ENCODE measurements around the gene ST6GALNAC3.

Gene ST6GALNAC3

GRCh38 chr1:76189310-76189709, 114.8 kb downstream of the ST6GALNAC3 start:
- DNase-seq (ENCODE audit: low read depth, low spot score): no peak

GRCh38 chr1:76190749-76191424, 116.3 kb downstream of the ST6GALNAC3 start:
- DNase-seq (ENCODE audit: low read depth, low spot score): no peak

- DNase-seq (ENCODE audit: low read depth, low spot score): no peak
Observed at GRCh38 chr1:76191561-76191960, 117.0 kb downstream of the ST6GALNAC3 start.

- DNase-seq (ENCODE audit: low read depth, low spot score): no peak
Observed at GRCh38 chr1:76198452-76198851, 123.9 kb downstream of the ST6GALNAC3 start.

GRCh38 chr1:76202670-76203069, 128.1 kb downstream of the ST6GALNAC3 start:
- DNase-seq (ENCODE audit: low read depth, low spot score): no peak

- no peak for DNase-seq (ENCODE audit: low read depth, low spot score)
Observed at GRCh38 chr1:76203127-76203526, 128.6 kb downstream of the ST6GALNAC3 start.

GRCh38 chr1:76209238-76209637, 134.7 kb downstream of the ST6GALNAC3 start:
- DNase-seq (ENCODE audit: low read depth, low spot score): no peak

- DNase-seq (ENCODE audit: low read depth, low spot score): no peak
Observed at GRCh38 chr1:76209648-76210047, 135.1 kb downstream of the ST6GALNAC3 start.

- DNase-seq (ENCODE audit: low read depth, low spot score): no peak
Observed at GRCh38 chr1:76210160-76210559, 135.6 kb downstream of the ST6GALNAC3 start.

- no peak for DNase-seq (ENCODE audit: low read depth, low spot score)
Observed at GRCh38 chr1:76218888-76219287, 144.3 kb downstream of the ST6GALNAC3 start.

GRCh38 chr1:76219366-76219818, 144.8 kb downstream of the ST6GALNAC3 start:
- no peak for DNase-seq (ENCODE audit: low read depth, low spot score)

GRCh38 chr1:76224752-76225151, 150.2 kb downstream of the ST6GALNAC3 start:
- no peak for DNase-seq (ENCODE audit: low read depth, low spot score)

GRCh38 chr1:76225526-76225925, 151.0 kb downstream of the ST6GALNAC3 start:
- no peak for DNase-seq (ENCODE audit: low read depth, low spot score)

- no peak for DNase-seq (ENCODE audit: low read depth, low spot score)
Observed at GRCh38 chr1:76227621-76228020, 153.1 kb downstream of the ST6GALNAC3 start.

- no peak for DNase-seq (ENCODE audit: low read depth, low spot score)
Observed at GRCh38 chr1:76229279-76230005, 154.9 kb downstream of the ST6GALNAC3 start.

GRCh38 chr1:76230842-76231281, 156.3 kb downstream of the ST6GALNAC3 start:
- no peak for DNase-seq (ENCODE audit: low read depth, low spot score)

GRCh38 chr1:76231320-76231719, 156.8 kb downstream of the ST6GALNAC3 start:
- no peak for DNase-seq (ENCODE audit: low read depth, low spot score)

- DNase-seq (ENCODE audit: low read depth, low spot score): no peak
Observed at GRCh38 chr1:76232666-76233065, 158.1 kb downstream of the ST6GALNAC3 start.

GRCh38 chr1:76234061-76234460, 159.5 kb downstream of the ST6GALNAC3 start:
- DNase-seq (ENCODE audit: low read depth, low spot score): no peak

GRCh38 chr1:76237211-76237610, 162.7 kb downstream of the ST6GALNAC3 start:
- DNase-seq (ENCODE audit: low read depth, low spot score): no peak

GRCh38 chr1:76238094-76238628, 163.6 kb downstream of the ST6GALNAC3 start:
- DNase-seq (ENCODE audit: low read depth, low spot score): no peak

GRCh38 chr1:76239470-76239918, 164.9 kb downstream of the ST6GALNAC3 start:
- DNase-seq (ENCODE audit: low read depth, low spot score): no peak

- DNase-seq (ENCODE audit: low read depth, low spot score): no peak
Observed at GRCh38 chr1:76240316-76240715, 165.8 kb downstream of the ST6GALNAC3 start.
